ENCODE measurements around the gene STK24.

Gene STK24

DNA sequence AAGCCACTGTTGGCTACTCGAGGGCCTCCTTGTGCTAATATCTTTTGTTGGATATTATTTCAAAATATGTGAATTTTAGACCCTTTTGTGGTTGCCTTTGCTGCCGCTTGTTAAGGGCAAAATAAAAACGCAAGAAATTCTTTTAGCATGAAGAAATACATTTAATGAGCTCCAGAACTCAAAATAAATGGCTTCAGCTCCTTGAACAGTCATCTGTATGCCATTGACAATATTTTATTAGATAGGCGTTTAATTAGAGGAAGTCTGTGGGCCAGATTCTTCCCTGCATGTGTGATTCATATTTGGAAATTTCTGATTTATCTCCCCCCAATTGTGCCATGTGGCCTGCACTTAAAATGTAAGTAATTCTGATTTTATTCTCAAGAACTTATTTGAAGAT lies 177.2 kb downstream of the STK24 start:
- no peak for DNase-seq

GRCh38 chr13:98398581-98398980 lies 178.3 kb downstream of the STK24 start:
- DNase-seq = no peak

GRCh38 chr13:98397861-98398260 lies 179.0 kb downstream of the STK24 start:
- no peak for DNase-seq

DNA sequence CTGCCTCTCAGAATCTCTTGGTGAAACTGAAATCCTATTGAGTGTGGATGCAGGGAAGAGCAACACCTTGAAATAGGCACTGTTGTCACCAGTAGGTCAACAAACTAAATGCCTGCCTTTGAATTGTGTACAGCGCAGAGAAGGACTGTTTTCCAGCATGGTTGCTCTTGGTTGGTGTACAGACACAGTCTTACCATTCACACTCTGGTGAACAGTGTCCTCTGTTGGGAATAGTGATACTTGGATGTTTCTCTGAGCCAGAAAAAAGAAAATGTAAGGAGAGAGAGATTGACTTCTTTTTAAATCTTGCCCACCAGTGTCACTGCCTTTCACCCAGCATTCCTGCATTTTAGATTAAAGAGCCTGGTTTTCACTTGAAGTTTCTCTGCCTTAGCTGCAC lies 179.7 kb downstream of the STK24 start:
- no peak for DNase-seq

- DNase-seq = no peak
Observed at GRCh38 chr13:98396071-98396710, 180.7 kb downstream of the STK24 start.
